BE2C (cell line): ENCODE measurements around the gene C4B.
"Not testable (repeated sequence)": the region's sequence is repeated elsewhere in the genome, so short reads cannot be mapped to it uniquely, and the experiment has no call there.

Source experiments
- DNase-seq: peaks from one replicate; pipeline ENCODE4 v3.0.0-alpha.2; 2020
- H3K27me3 ChIP-seq: fragments of 250-450 bp; sonication (Bioruptor Pico); 2 replicates; pipeline ENCODE4 v1.5.1; 2020; ENCODE audit warnings: mild to moderate bottlenecking
- H3K36me3 ChIP-seq: fragments of 250-450 bp; sonication (Bioruptor Pico); 2 replicates; pipeline ENCODE4 v1.5.1; 2020; ENCODE audit warnings: mild to moderate bottlenecking
- H3K4me1 ChIP-seq: fragments of 250-450 bp; sonication (Bioruptor Pico); 2 replicates; pipeline ENCODE4 v1.5.1; 2020
- H3K4me3 ChIP-seq: 2 replicates; pipeline ENCODE4 v1.5.1; 2011; ENCODE audit warnings: low read depth, low read length
- H3K9me3 ChIP-seq: fragments of 250-450 bp; sonication (Bioruptor Pico); 2 replicates; pipeline ENCODE4 v1.5.1; 2020

The C4B gene

GRCh38 chr6:32002546-32003268 is 11.9 kb upstream of the C4B start:
- not testable (repeated sequence) for H3K27me3 ChIP-seq, H3K4me3 ChIP-seq, DNase-seq, H3K36me3 ChIP-seq, H3K9me3 ChIP-seq, H3K4me1 ChIP-seq

- not testable (repeated sequence) for H3K27me3 ChIP-seq, DNase-seq, H3K4me3 ChIP-seq, H3K4me1 ChIP-seq, H3K9me3 ChIP-seq, H3K36me3 ChIP-seq
These were observed 11.3 kb upstream of the C4B start for GRCh38 chr6:32003301-32003700.

GRCh38 chr6:32004393-32004792 is 10.2 kb upstream of the C4B start:
- not testable (repeated sequence) for H3K36me3 ChIP-seq, H3K9me3 ChIP-seq, H3K27me3 ChIP-seq, H3K4me3 ChIP-seq, DNase-seq, H3K4me1 ChIP-seq

DNA sequence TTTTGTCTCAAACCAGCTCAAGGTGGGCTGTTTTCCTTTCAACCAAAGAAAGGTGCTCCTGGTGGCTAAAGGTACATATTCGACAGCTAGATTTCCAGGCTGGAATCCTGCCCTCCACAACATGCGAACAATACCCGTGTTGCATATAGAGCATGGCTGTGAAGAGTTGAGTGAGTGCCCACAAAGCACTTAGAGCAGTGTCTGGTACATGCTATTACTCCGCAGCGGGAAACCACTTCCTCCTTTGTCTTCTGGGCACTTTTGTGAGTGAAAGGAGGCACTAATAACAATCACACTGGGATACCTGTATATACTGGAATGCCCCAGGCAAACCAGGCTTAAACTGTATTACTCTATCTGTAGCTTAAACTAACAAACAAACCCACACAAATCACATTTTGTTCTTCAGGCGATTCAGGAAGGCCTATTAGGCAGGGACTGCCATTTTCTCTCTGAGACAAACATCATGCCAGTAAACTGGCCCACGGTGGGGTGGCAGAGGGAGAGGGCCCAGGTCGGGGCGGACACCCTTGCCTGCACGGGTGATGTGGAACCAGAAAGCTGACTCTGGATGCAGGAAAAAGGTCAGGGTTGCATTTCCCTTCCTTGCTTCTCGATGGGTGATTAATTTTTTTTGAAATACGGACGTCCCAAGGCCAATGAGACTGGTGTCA is 9.6 kb upstream of the C4B start:
- not testable (repeated sequence) for H3K36me3 ChIP-seq, H3K27me3 ChIP-seq, H3K4me1 ChIP-seq, H3K4me3 ChIP-seq, DNase-seq, H3K9me3 ChIP-seq

DNA sequence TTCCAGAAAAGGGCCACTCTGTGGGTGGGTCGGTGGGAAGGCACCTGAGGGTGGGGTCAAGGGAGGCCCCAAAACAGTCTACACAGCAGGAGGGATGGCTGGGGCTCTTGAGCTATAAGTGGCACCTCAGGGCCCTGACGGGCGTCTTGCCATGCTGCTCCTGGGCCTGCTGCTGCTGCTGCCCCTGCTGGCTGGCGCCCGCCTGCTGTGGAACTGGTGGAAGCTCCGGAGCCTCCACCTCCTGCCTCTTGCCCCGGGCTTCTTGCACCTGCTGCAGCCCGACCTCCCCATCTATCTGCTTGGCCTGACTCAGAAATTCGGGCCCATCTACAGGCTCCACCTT is 9.1 kb upstream of the C4B start:
- H3K27me3 ChIP-seq, H3K9me3 ChIP-seq, H3K4me3 ChIP-seq, H3K4me1 ChIP-seq, H3K36me3 ChIP-seq, DNase-seq: not testable (repeated sequence)

DNA sequence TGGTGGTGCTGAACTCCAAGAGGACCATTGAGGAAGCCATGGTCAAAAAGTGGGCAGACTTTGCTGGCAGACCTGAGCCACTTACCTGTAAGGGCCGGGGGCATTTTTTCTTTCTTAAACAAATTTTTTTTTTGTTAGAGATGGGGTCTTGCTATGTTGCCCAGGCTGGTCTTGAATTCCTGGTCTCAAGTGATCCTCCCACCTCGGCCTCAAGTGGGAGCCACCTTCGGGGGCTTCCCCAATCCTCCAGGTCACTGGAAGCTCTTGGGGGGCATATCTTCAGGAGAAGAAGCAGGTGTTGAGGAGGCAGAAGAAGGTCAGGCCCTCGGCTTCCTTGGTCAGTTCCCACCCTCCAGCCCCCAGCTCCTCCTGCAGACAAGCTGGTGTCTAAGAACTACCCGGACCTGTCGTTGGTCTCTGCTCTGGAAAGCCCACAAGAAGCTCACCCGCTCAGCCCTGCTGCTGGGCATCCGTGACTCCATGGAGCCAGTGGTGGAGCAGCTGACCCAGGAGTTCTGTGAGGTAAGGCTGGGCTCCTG is 8.5 kb upstream of the C4B start:
- H3K4me1 ChIP-seq, H3K36me3 ChIP-seq, H3K9me3 ChIP-seq, H3K27me3 ChIP-seq, H3K4me3 ChIP-seq, DNase-seq: not testable (repeated sequence)

DNA sequence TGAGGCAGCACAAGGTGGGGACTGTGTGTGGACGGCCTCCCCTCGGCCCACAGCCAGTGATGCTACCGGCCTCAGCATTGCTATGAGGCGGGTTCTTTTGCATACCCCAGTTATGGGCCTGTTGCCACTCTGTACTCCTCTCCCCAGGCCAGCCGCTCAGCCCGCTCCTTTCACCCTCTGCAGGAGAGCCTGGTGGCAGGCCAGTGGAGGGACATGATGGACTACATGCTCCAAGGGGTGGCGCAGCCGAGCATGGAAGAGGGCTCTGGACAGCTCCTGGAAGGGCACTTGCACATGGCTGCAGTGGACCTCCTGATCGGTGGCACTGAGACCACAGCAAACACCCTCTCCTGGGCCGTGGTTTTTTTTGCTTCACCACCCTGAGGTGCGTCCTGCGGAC is 7.5 kb upstream of the C4B start:
- H3K36me3 ChIP-seq, H3K4me1 ChIP-seq, H3K27me3 ChIP-seq, H3K4me3 ChIP-seq, DNase-seq, H3K9me3 ChIP-seq: not testable (repeated sequence)

DNA sequence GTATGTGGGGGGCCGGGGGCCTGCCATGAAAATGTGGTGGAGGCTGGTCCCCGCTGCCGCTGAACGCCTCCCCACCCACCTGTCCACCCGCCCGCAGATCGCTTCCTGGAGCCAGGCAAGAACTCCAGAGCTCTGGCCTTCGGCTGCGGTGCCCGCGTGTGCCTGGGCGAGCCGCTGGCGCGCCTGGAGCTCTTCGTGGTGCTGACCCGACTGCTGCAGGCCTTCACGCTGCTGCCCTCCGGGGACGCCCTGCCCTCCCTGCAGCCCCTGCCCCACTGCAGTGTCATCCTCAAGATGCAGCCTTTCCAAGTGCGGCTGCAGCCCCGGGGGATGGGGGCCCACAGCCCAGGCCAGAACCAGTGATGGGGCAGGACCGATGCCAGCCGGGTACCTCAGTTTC is 6.6 kb upstream of the C4B start:
- not testable (repeated sequence) for H3K4me1 ChIP-seq, DNase-seq, H3K27me3 ChIP-seq, H3K4me3 ChIP-seq, H3K36me3 ChIP-seq, H3K9me3 ChIP-seq

- not testable (repeated sequence) for H3K36me3 ChIP-seq, H3K9me3 ChIP-seq, H3K4me1 ChIP-seq, DNase-seq, H3K4me3 ChIP-seq, H3K27me3 ChIP-seq
These were observed 6.0 kb upstream of the C4B start for GRCh38 chr6:32008616-32009015.

DNA sequence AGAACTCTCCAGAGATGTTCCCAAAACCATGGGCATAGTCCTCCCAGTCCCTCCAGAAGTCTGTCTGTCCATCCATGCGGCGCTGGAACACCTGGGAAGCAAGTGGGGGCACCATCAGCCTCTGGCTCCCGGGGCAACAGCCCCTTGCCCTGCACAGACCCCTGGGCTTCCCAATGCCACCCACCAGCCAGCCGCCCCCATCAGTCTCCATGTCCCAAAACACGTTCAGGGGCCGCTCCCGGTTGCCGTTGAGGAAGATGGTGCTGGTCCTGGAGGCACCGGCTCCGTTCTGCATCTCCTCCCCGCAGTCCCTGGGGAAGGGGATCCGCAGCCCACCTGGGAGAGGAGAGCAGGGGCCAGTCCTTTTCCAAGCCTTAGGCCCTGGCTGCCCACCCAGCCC is 5.1 kb upstream of the C4B start:
- H3K36me3 ChIP-seq, H3K4me1 ChIP-seq, H3K4me3 ChIP-seq, H3K9me3 ChIP-seq, H3K27me3 ChIP-seq, DNase-seq: not testable (repeated sequence)

- not testable (repeated sequence) for H3K36me3 ChIP-seq, H3K4me3 ChIP-seq, H3K9me3 ChIP-seq, H3K27me3 ChIP-seq, H3K4me1 ChIP-seq, DNase-seq
These were observed 3.6 kb upstream of the C4B start for GRCh38 chr6:32010856-32011530.

GRCh38 chr6:32012941-32013617 is 1.5 kb upstream of the C4B start:
- DNase-seq, result not testable (repeated sequence)

GRCh38 chr6:32013738-32014137 is 857 bp upstream of the C4B start:
- not testable (repeated sequence) for DNase-seq, H3K27me3 ChIP-seq, H3K36me3 ChIP-seq, H3K4me3 ChIP-seq, H3K4me1 ChIP-seq, H3K9me3 ChIP-seq

More at GRCh38 chr6:32012941-32013617, 1.5 kb upstream of the C4B start:
- H3K4me3 ChIP-seq, H3K27me3 ChIP-seq, H3K36me3 ChIP-seq, H3K9me3 ChIP-seq, H3K4me1 ChIP-seq: not testable (repeated sequence)

DNA sequence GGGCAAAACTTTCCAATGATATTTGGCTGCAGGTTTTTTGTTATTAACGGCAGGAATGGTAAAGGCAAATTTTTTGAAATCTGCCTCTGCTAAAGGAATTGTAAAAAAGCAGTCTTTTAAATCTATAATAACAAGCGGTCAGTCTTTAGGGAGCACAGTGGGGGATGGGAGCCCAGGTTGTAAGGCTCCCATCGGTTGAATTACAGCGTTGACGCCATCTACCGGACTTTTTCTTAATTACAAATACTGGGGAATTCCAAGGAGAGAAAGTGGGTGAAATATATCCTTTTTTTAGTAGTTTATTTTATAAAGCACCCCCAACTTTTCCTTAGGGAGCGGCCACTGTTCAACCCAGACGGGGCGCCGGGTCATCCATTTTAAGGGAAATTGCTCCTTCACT is 7.5 kb downstream of the C4B start:
- not testable (repeated sequence) for DNase-seq, H3K4me1 ChIP-seq, H3K27me3 ChIP-seq, H3K36me3 ChIP-seq, H3K4me3 ChIP-seq, H3K9me3 ChIP-seq

DNA sequence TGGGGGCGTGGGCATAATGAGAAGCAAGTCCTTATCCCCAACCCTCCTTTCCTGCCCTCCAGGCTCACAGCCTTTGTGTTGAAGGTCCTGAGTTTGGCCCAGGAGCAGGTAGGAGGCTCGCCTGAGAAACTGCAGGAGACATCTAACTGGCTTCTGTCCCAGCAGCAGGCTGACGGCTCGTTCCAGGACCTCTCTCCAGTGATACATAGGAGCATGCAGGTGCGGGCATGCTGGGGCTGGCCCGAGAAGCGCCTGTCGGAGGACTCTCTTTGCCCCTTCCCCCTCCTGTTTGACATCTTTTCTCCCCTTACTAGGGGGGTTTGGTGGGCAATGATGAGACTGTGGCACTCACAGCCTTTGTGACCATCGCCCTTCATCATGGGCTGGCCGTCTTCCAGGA is 14.0 kb downstream of the C4B start:
- H3K4me1 ChIP-seq, H3K4me3 ChIP-seq, H3K9me3 ChIP-seq, H3K36me3 ChIP-seq, DNase-seq, H3K27me3 ChIP-seq: not testable (repeated sequence)

DNA sequence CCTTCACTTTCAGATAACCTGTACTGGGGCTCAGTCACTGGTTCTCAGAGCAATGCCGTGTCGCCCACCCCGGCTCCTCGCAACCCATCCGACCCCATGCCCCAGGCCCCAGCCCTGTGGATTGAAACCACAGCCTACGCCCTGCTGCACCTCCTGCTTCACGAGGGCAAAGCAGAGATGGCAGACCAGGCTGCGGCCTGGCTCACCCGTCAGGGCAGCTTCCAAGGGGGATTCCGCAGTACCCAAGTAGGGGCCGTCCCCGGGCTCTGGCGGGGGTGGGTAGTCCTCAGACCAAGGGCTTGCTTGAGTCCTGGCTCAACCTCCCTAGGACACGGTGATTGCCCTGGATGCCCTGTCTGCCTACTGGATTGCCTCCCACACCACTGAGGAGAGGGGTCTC is 15.0 kb downstream of the C4B start:
- not testable (repeated sequence) for H3K27me3 ChIP-seq, H3K4me3 ChIP-seq, H3K36me3 ChIP-seq, H3K9me3 ChIP-seq, H3K4me1 ChIP-seq, DNase-seq
